IMR-90 (cell line): ENCODE measurements around the gene ZNF561. TPM values are rescaled to one million over a fixed set of nuclear protein-coding genes. Genes with fewer than 3 reads are reported as not detected.
A peak's percentile ranks its signal among the peaks of the same experiment; 100 is the strongest.
"Not testable (repeated sequence)": the region's sequence is repeated elsewhere in the genome, so short reads cannot be mapped to it uniquely, and the experiment has no call there.

Experiments
- ATAC-seq: fragments of 200-7000 bp; cut with Tn5 transposase; 2 replicates; pipeline ENCODE4 v1.9.1; 2020; ENCODE audit warnings: low read depth, mild to moderate bottlenecking, moderate library complexity
- BruUV-seq: library from RNA; stranded (reverse); fragments of 400-500 nt; replicated peaks from 2 replicates; lab custom pipeline; 2021; lab: Mats Ljungman, UMichigan
- CTCF ChIA-PET: fragments of 300-600 bp; formaldehyde crosslinking; extraction: SDS; loops from one replicate; lab custom pipeline; 2021; ENCODE audit warnings: antibody characterized with exemption; lab: Yijun Ruan, JAX
- POLR2A ChIA-PET: fragments of 300-600 bp; sonication (Branson Sonifier 250); formaldehyde crosslinking; loops from one replicate; lab custom pipeline; 2022; ENCODE audit warnings: antibody characterized with exemption; ENCODE audit not compliant: unreplicated experiment; lab: Charles Lee
- DNase-seq: peaks from one replicate; pipeline ENCODE4 v3.0.0; 2013
- H2AFZ ChIP-seq: replicated peaks from 2 replicates; pipeline ENCODE3; 2013; ENCODE audit warnings: low read length, mild to moderate bottlenecking; ENCODE audit not compliant: poor library complexity
- H2AK5ac ChIP-seq: 2 replicates; pipeline ENCODE4 v1.6.1; 2013; ENCODE audit warnings: low read depth, low read length, inconsistent platforms
- H2AK9ac ChIP-seq: replicated peaks from 2 replicates; pipeline ENCODE3; 2013; ENCODE audit warnings: mild to moderate bottlenecking, low read depth, low read length, moderate library complexity; ENCODE audit not compliant: poor library complexity
- H2BK120ac ChIP-seq: 2 replicates; pipeline ENCODE4 v1.6.1; 2013; ENCODE audit warnings: low read depth, low read length, inconsistent platforms
- H2BK15ac ChIP-seq: 3 replicates; pipeline ENCODE4 v1.6.1; 2013; ENCODE audit warnings: low read depth, low read length, inconsistent platforms
- H2BK20ac ChIP-seq: 2 replicates; pipeline ENCODE4 v1.6.1; 2013; ENCODE audit warnings: low read depth, mild to moderate bottlenecking, inconsistent platforms, low read length, moderate library complexity
- H2BK5ac ChIP-seq: 2 replicates; pipeline ENCODE4 v1.6.1; 2013; ENCODE audit warnings: mild to moderate bottlenecking, low read depth, low read length, inconsistent platforms; ENCODE audit not compliant: poor library complexity, severe bottlenecking
- H3K14ac ChIP-seq: replicated peaks from 2 replicates; pipeline ENCODE4 v1.6.1; 2013; ENCODE audit warnings: low read depth, low read length, inconsistent platforms
- H3K18ac ChIP-seq: 2 replicates; pipeline ENCODE4 v1.6.1; 2013; ENCODE audit warnings: low read depth, low read length, control low read depth
- H3K23ac ChIP-seq: 2 replicates; pipeline ENCODE4 v1.6.1; 2013; ENCODE audit warnings: low read depth, low read length, inconsistent platforms
- H3K27ac ChIP-seq: 2 replicates; pipeline ENCODE4 v1.5.1; 2013; ENCODE audit warnings: mild to moderate bottlenecking, control low read depth, low read length; ENCODE audit not compliant: insufficient read depth
- H3K27me3 ChIP-seq: 2 replicates; pipeline ENCODE4 v1.6.1; 2013; ENCODE audit warnings: low read length; ENCODE audit not compliant: control insufficient read depth, insufficient read depth
- H3K36me3 ChIP-seq: 2 replicates; pipeline ENCODE4 v1.6.1; 2013; ENCODE audit warnings: low read length, mixed read lengths; ENCODE audit not compliant: control insufficient read depth, insufficient read depth
- H3K4ac ChIP-seq: 2 replicates; pipeline ENCODE4 v1.6.1; 2013; ENCODE audit warnings: low read depth, low read length, inconsistent platforms
- H3K4me1 ChIP-seq: 2 replicates; pipeline ENCODE4 v1.6.1; 2013; ENCODE audit warnings: low read length, mixed read lengths; ENCODE audit not compliant: control insufficient read depth, insufficient read depth
- H3K4me2 ChIP-seq: 2 replicates; pipeline ENCODE4 v1.6.1; 2013; ENCODE audit warnings: low read depth, mild to moderate bottlenecking, control low read depth, low read length, moderate library complexity
- H3K4me3 ChIP-seq: 2 replicates; pipeline ENCODE4 v1.5.1; 2013; ENCODE audit warnings: low read depth, mild to moderate bottlenecking, control low read depth, low read length, moderate library complexity; ENCODE audit not compliant: insufficient read depth
- H3K56ac ChIP-seq: 2 replicates; pipeline ENCODE4 v1.6.1; 2013; ENCODE audit warnings: low read length, inconsistent platforms; ENCODE audit not compliant: insufficient read depth; ENCODE audit errors: extremely low read depth
- H3K79me1 ChIP-seq, 2 experiments: 2 replicates each; pipeline ENCODE4 v1.6.1; 2013; ENCODE audit warnings: low read length in 2 of 2, inconsistent platforms in 1 of 2, low read depth in 1 of 2
- H3K9ac ChIP-seq: 2 replicates; pipeline ENCODE4 v1.6.1; 2013; ENCODE audit warnings: low read depth, low read length, control low read depth
- H3K9me1 ChIP-seq: 2 replicates; pipeline ENCODE4 v1.6.1; 2013; ENCODE audit warnings: low read length, inconsistent platforms; ENCODE audit not compliant: insufficient read depth
- H3K9me3 ChIP-seq: 2 replicates; pipeline ENCODE4 v1.6.1; 2013; ENCODE audit warnings: low read length; ENCODE audit not compliant: control insufficient read depth, insufficient read depth
- H4K20me1 ChIP-seq: 2 replicates; pipeline ENCODE4 v1.6.1; 2013; ENCODE audit warnings: low read length, inconsistent platforms; ENCODE audit not compliant: insufficient read depth
- H4K5ac ChIP-seq: 2 replicates; pipeline ENCODE4 v1.6.1; 2013; ENCODE audit warnings: mild to moderate bottlenecking, low read depth, low read length, control low read depth
- H4K8ac ChIP-seq, 2 experiments: 2 replicates each; pipeline ENCODE4 v1.6.1; 2013; ENCODE audit warnings: low read depth in 2 of 2, low read length in 2 of 2, control low read depth in 1 of 2, inconsistent platforms in 1 of 2
- H4K91ac ChIP-seq: 2 replicates; pipeline ENCODE4 v1.6.1; 2013; ENCODE audit warnings: low read depth, low read length, inconsistent platforms; ENCODE audit not compliant: insufficient read depth
- CHD1 ChIP-seq: IDR thresholded peaks from 2 replicates; pipeline ENCODE4 v1.6.1; 2012; ENCODE audit warnings: low read depth, low read length, improper control_type of control experiment
- MAZ ChIP-seq: IDR thresholded peaks from 2 replicates; pipeline ENCODE4 v1.6.1; 2012; ENCODE audit warnings: low read depth, mild to moderate bottlenecking, low read length, improper control_type of control experiment, moderate library complexity, borderline replicate concordance
- MXI1 ChIP-seq: IDR thresholded peaks from 2 replicates; pipeline ENCODE4 v1.6.1; 2012; ENCODE audit warnings: low read depth, mild to moderate bottlenecking, low read length, moderate library complexity, borderline replicate concordance
- NFE2L2 ChIP-seq: fragments of 150-350 bp; IDR thresholded peaks from 2 replicates; pipeline ENCODE4 v1.6.1; 2016; ENCODE audit warnings: low read depth, mild to moderate bottlenecking, low read length
- RFX5 ChIP-seq: IDR thresholded peaks from 2 replicates; pipeline ENCODE4 v1.8.0; 2012; ENCODE audit warnings: low read depth, mild to moderate bottlenecking, low read length, moderate library complexity
- WGBS, 2 experiments: methylation state at CpG; one replicate each; pipeline versions ENCODE4 v1.1.5 to v1.1.7; 2013; ENCODE audit warnings: missing lambda C conversion rate in 2 of 2; ENCODE audit not compliant: insufficient read length in 1 of 2; ENCODE audit errors: extremely low coverage in 2 of 2; 5-methylcytosine and 5-hydroxymethylcytosine counted together
- dilution Hi-C: fragments of 300-500 bp; cut with HindIII; formaldehyde crosslinking; loops from one replicate; pipeline ENCODE4 v1.14.3; 2018; ENCODE audit warnings: low sequenced_read_pairs; ENCODE audit not compliant: unreplicated experiment
- in situ Hi-C: fragments of 300-500 bp; cut with MboI; formaldehyde crosslinking; loops from 3 replicates; pipeline ENCODE4 v1.14.3; 2019; ENCODE audit warnings: low sequenced_read_pairs, inconsistent platforms, mixed read lengths
- intact Hi-C: fragments of 100-400 bp; cut with micrococcal nuclease; formaldehyde crosslinking; loops from 2 replicates; pipeline ENCODE4 v1.10.0; 2022
- polyA plus RNA-seq, 3 experiments: library from polyadenylated mRNA; depleted of rRNA; stranded (reverse); fragments of >200 nt; gene quantifications; 2 replicates each; pipeline ENCODE4 v1.2.3, GENCODE V29; 2012; ENCODE audit warnings: low replicate concordance in 1 of 3
- total RNA-seq: library from RNA; depleted of rRNA; stranded (reverse); fragments of >200 nt; gene quantifications from 2 replicates; pipeline ENCODE4 v1.2.3, GENCODE V29; 2012
- TF ChIP-seq, protein P1 (sequence below): fragments of 150-350 bp; IDR thresholded peaks from 2 replicates; pipeline ENCODE4 v1.6.1; 2017; ENCODE audit warnings: mild to moderate bottlenecking, antibody characterized with exemption, low read length, low read depth
- TF ChIP-seq, protein P2 (sequence below): fragments of 150-350 bp; IDR thresholded peaks from 2 replicates; pipeline ENCODE4 v1.6.1; 2016; ENCODE audit warnings: low read depth, mild to moderate bottlenecking, low read length, moderate library complexity, borderline replicate concordance

Gene ZNF561
- total and polyA plus RNA-seq, 2 of the 4 experiments (the other 2 are of a cell fraction), result 22.5 to 38.9 TPM

DNA sequence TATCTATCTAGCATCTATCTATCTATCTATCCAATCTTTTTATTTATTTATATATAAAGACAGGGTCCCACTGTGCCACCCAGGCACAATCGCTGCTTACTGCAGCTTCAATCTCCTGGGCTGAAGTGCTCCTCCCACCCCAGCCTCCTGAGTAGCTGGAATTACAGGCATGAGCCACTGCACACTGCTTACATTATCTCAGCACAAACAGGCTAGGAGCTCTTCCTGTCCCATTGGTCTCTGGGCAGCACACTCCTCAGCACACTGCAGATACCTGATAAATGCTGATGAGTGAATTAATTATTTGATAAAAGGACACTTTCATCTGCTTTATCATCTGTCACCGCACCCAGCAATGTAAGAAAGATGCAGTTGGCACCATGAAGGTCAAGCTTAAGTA lies 37.7 kb upstream of the ZNF561 start:
- ChIA-PET CTCF (no interaction called here), POLR2A (no interaction called here)
- Histone ChIP-seq H3K36me3 (peaks cover 32% of the 10 kb centered on the region), H3K9ac (no peak overlapping the region), H3K27ac (no peak overlapping the region), H3K14ac (no peak overlapping the region), H2BK15ac (no peak overlapping the region), H4K8ac (no peak overlapping the region), H2AFZ (no peak overlapping the region), H4K91ac (no peak overlapping the region), H3K79me1 (peaks cover 38 to 49% of the 10 kb centered on the region in 2 experiments), H2AK9ac (no peak overlapping the region), H3K23ac (no peak overlapping the region), H3K9me1 (no peaks in the 10 kb centered on the region), H3K27me3 (no peaks in the 10 kb centered on the region), H3K9me3 (peaks cover 17% of the 10 kb centered on the region), H3K4me1 (peaks cover 2% of the 10 kb centered on the region; the same call in 1 of the 2 replicates), H2BK120ac (no peak overlapping the region), H2BK20ac (no peak overlapping the region), H3K4ac (no peak overlapping the region), H3K4me3 (no peak overlapping the region), H2AK5ac (no peak overlapping the region), H4K20me1 (peaks cover 19% of the 10 kb centered on the region), H3K4me2 (no peak overlapping the region), H3K56ac (no peak overlapping the region), H3K18ac (no peak overlapping the region), H4K5ac (no peak overlapping the region), H2BK5ac (no peak overlapping the region)
- intact Hi-C loops (no loop called here), in situ Hi-C loops (no loop called here), dilution Hi-C loops (no loop called here)
- BruUV-seq, result no TSS peak
- no CpG with 5 or more reads among the region's 2 CpGs for WGBS, 2 experiments
- TF ChIP-seq MXI1 (no peak), RFX5 (no peak), NFE2L2 (no peak), MAZ (no peak), CHD1 (no peak)
- TF ChIP-seq, protein P1, sequence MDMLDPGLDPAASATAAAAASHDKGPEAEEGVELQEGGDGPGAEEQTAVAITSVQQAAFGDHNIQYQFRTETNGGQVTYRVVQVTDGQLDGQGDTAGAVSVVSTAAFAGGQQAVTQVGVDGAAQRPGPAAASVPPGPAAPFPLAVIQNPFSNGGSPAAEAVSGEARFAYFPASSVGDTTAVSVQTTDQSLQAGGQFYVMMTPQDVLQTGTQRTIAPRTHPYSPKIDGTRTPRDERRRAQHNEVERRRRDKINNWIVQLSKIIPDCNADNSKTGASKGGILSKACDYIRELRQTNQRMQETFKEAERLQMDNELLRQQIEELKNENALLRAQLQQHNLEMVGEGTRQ, result no peak
- TF ChIP-seq, protein P2, sequence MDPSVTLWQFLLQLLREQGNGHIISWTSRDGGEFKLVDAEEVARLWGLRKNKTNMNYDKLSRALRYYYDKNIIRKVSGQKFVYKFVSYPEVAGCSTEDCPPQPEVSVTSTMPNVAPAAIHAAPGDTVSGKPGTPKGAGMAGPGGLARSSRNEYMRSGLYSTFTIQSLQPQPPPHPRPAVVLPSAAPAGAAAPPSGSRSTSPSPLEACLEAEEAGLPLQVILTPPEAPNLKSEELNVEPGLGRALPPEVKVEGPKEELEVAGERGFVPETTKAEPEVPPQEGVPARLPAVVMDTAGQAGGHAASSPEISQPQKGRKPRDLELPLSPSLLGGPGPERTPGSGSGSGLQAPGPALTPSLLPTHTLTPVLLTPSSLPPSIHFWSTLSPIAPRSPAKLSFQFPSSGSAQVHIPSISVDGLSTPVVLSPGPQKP, result no peak
- DNase-seq (peak; percentile 16), ATAC-seq (peak; percentile 85)

DNA sequence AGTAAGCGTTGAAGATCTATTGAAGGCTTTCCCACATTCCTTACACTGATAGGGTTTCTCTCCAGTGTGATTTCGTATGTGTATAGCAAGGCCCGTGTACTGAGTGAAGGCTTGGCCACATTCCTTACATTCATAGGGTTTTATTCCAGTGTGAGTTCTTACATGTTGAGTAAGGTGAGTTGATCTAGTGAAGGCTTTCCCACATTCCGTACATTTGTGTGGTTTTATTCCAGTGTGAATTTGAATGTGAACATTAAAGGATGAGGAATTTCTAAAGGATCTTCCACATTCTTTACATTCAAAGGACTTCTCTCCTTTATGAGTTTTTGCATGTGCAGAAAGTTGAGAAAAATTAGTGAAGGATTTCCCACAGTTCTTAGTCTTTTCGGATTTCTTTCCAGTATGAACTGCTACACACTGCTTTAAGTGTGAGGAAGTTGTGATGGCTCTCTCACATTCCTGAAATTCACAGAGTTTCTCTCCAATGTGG lies 32.1 kb upstream of the ZNF561 start:
- H2BK15ac ChIP-seq, H3K9ac ChIP-seq, H3K14ac ChIP-seq, H4K20me1 ChIP-seq, H3K27me3 ChIP-seq, H3K4ac ChIP-seq, H3K4me2 ChIP-seq, DNase-seq, H2BK20ac ChIP-seq, H2BK5ac ChIP-seq, H2AK9ac ChIP-seq, H3K27ac ChIP-seq, ATAC-seq, dilution Hi-C loops, POLR2A ChIA-PET, H3K4me1 ChIP-seq, H3K4me3 ChIP-seq, CTCF ChIA-PET, H2AFZ ChIP-seq, H3K18ac ChIP-seq, H4K91ac ChIP-seq, H2AK5ac ChIP-seq, H2BK120ac ChIP-seq, H3K23ac ChIP-seq, intact Hi-C loops, H4K8ac ChIP-seq, H3K56ac ChIP-seq, H3K9me1 ChIP-seq, in situ Hi-C loops, H4K5ac ChIP-seq: not testable (repeated sequence)
- no CpG with 5 or more reads among the region's 5 CpGs for WGBS, 2 experiments
- peaks cover 60% of the 10 kb centered on the region for H3K36me3 ChIP-seq
- TSS peak; percentile 22 for BruUV-seq
- peaks cover 43% of the 10 kb centered on the region for H3K9me3 ChIP-seq
- H3K79me1 ChIP-seq, result peaks cover 21 to 30% of the 10 kb centered on the region in 2 experiments
